K562 (cell line): Measurements from ENCODE around the gene EPHA2. TPM values are rescaled to one million over a fixed set of nuclear protein-coding genes. Genes with fewer than 3 reads are reported as not detected.

Experiments used
- BACH1 ChIP-seq: fragments of 200-800 bp; sonication (Bioruptor generic); IDR thresholded peaks from 2 replicates; pipeline ENCODE4 v1.6.1; 2016; ENCODE audit warnings: missing genetic modification characterization, missing compliant biosample characterization
- CBX3 ChIP-seq, 2 experiments: IDR thresholded peaks; 1 replicate in 1 of 2; 2 replicates in 1 of 2; pipeline ENCODE4 v1.6.1; 2012; ENCODE audit warnings: inconsistent platforms in 2 of 2, low read length in 2 of 2, borderline replicate concordance in 1 of 2, control low read depth in 1 of 2
- CTBP1 ChIP-seq: fragments of 450-650 bp; IDR thresholded peaks from 2 replicates; pipeline ENCODE4 v1.6.1; 2016; ENCODE audit warnings: borderline replicate concordance
- CTCF ChIP-seq, 3 experiments: IDR thresholded peaks in 2 of 3; conservative IDR thresholded peaks in 1 of 3; 2 replicates each; pipeline ENCODE4 v1.5.1; 2011 to 2012; ENCODE audit warnings: low read length in 3 of 3, mild to moderate bottlenecking in 3 of 3, control low read depth in 2 of 3, improper control_type of control experiment in 1 of 3, inconsistent platforms in 1 of 3, low read depth in 1 of 3, mixed read lengths in 1 of 3, moderate library complexity in 1 of 3; ENCODE audit not compliant: insufficient read depth in 2 of 3
- DPF2 ChIP-seq: fragments of 450-650 bp; IDR thresholded peaks from 2 replicates; pipeline ENCODE4 v1.6.1; 2016
- GABPB1 ChIP-seq: sonication (generic); formaldehyde crosslinking; IDR thresholded peaks from 2 replicates; pipeline ENCODE4 v1.8.0; 2022; ENCODE audit warnings: mild to moderate bottlenecking, missing genetic modification reagents
- GABPB2 ChIP-seq: fragments of 250-450 bp; sonication (Bioruptor Pico); conservative IDR thresholded peaks from 2 replicates; pipeline ENCODE4 v1.5.1; 2021; ENCODE audit warnings: mild to moderate bottlenecking
- GTF2E2 ChIP-seq: fragments of 200-800 bp; sonication (Bioruptor generic); IDR thresholded peaks from 2 replicates; pipeline ENCODE4 v1.6.1; 2016; ENCODE audit warnings: missing genetic modification characterization, missing compliant biosample characterization
- HDAC1 ChIP-seq, 2 experiments: fragments of 450-650 bp; IDR thresholded peaks; 2 replicates each; pipeline ENCODE4 v1.6.1; 2016 to 2017; ENCODE audit warnings: inconsistent platforms in 1 of 2, mild to moderate bottlenecking in 1 of 2, moderate library complexity in 1 of 2
- HMGN3 ChIP-seq: IDR thresholded peaks from 2 replicates; pipeline ENCODE4 v1.6.1; 2011; ENCODE audit warnings: borderline replicate concordance, low read depth, mild to moderate bottlenecking, mixed read lengths, low read length; ENCODE audit not compliant: insufficient read length; ENCODE audit errors: extremely low read depth
- MLLT1 ChIP-seq, 2 experiments: fragments of 450-650 bp; IDR thresholded peaks; 2 replicates each; pipeline ENCODE4 v1.6.1; 2016
- MTA3 ChIP-seq: fragments of 450-650 bp; formaldehyde crosslinking; IDR thresholded peaks from 2 replicates; pipeline ENCODE4 v1.6.1; 2017; ENCODE audit warnings: mild to moderate bottlenecking, borderline replicate concordance
- RNF2 ChIP-seq: sonication (generic); IDR thresholded peaks from 2 replicates; pipeline ENCODE4 v1.6.1; 2016
- SOX6 ChIP-seq: fragments of 450-650 bp; IDR thresholded peaks from 2 replicates; pipeline ENCODE4 v1.6.1; 2014; ENCODE audit warnings: mild to moderate bottlenecking
- STAT5A ChIP-seq: IDR thresholded peaks from 2 replicates; pipeline ENCODE4 v1.6.1; 2012; ENCODE audit warnings: low read length, inconsistent platforms, borderline replicate concordance
- TSHZ1 ChIP-seq: fragments of 250-450 bp; sonication (Bioruptor Pico); IDR thresholded peaks from 2 replicates; pipeline ENCODE4 v1.4.0; 2020; ENCODE audit warnings: mild to moderate bottlenecking, moderate library complexity
- ZNF518B ChIP-seq: fragments of 250-450 bp; sonication (Bioruptor Pico); IDR thresholded peaks from 2 replicates; pipeline ENCODE4 v1.5.0; 2021; ENCODE audit warnings: mild to moderate bottlenecking, moderate library complexity
- polyA plus RNA-seq, 8 experiments: library from polyadenylated mRNA; depleted of rRNA in 4 of 8; stranded (reverse) in 5 of 8; unstranded in 3 of 8; fragments of >200 nt; fragmentation: Nextera tagmentation in 2 of 8; fragmentation: Illumina TruSeq in 1 of 8; extraction: Ambion mirVana in 2 of 8; extraction: Trizol in 1 of 8; gene quantifications; 2 replicates each; pipeline versions ENCODE4 v1.2.1 to v1.2.3, GENCODE V29; 2011 to 2014; ENCODE audit warnings: inconsistent platforms in 1 of 8, missing spikeins in 1 of 8
- total RNA-seq, 7 experiments: library from RNA; depleted of rRNA in 6 of 7; stranded (reverse); fragments of >200 nt in 6 of 7; fragmentation: Illumina TruSeq in 2 of 7; extraction: Trizol in 2 of 7; gene quantifications; 2 replicates each; pipeline versions ENCODE4 v1.2.1 to v1.2.3, GENCODE V29; 2011 to 2021; ENCODE audit warnings: low replicate concordance in 1 of 7

The EPHA2 gene
- total and polyA plus RNA-seq, 9 of the 15 experiments (the other 6 are each of a cell fraction or from before 2014, with no cell fraction given) = 0.04 to 0.40 (median 0.07) TPM; not detected in 4

GRCh38 chr1:16151196-16151994 is 4.5 kb downstream of the EPHA2 start (continued):
- TF ChIP-seq ZNF518B (CRISPR knock-in tag) (no peak), STAT5A (peak; percentile 49; the same call in 1 of the 2 replicates), HDAC1 (IDR thresholded peaks at IDR 0.05) (peak in 1 of 2 experiments; percentile 73; a peak in 2 of 4 replicates), CBX3 (IDR thresholded peaks at IDR 0.05; ENCODE audit: borderline replicate concordance in 1 of 2, low read length in 2 of 2) (no peak), CTBP1 (peak; percentile 85; the same call in 1 of the 2 replicates), DPF2 (peak; percentile 72), GTF2E2 (no peak), BACH1 (tag) (no peak), MLLT1 (IDR thresholded peaks at IDR 0.05) (peak in 1 of 2 experiments; percentile 99; a peak in 2 of 4 replicates), RNF2 (peak; percentile 74; the same call in 1 of the 2 replicates), TSHZ1 (CRISPR knock-in tag) (no peak), MTA3 (0 out of 2 replicates have a peak, but pooled peaks have one; percentile 62), SOX6 (peak; percentile 78), CTCF (IDR thresholded peaks at IDR 0.05 in 2 of 3, conservative IDR thresholded peaks at IDR 0.05 in 1 of 3; ENCODE audit: insufficient read depth in 2 of 3, low read depth in 1 of 3, low read length in 3 of 3) (peak; percentile 28 to 39 (median 32); a peak in 4 of 6 replicates), GABPB2 (CRISPR knock-in tag) (no peak), GABPB1 (0 out of 2 replicates have a peak, but pooled peaks have one; percentile 40), HMGN3 (no peak)
